GM19463 (cell line): ENCODE data around the gene APEX2.
"Not testable (repeated sequence)": the region's sequence is repeated elsewhere in the genome, so short reads cannot be mapped to it uniquely, and the experiment has no call there.

Experiments used
- ATAC-seq: cut with Tn5 transposase; IDR thresholded peaks from one replicate; pipeline ENCODE4 v1.9.1; 2021; ENCODE audit warnings: mild to moderate bottlenecking, moderate library complexity; ENCODE audit not compliant: unreplicated experiment

APEX2 gene

DNA sequence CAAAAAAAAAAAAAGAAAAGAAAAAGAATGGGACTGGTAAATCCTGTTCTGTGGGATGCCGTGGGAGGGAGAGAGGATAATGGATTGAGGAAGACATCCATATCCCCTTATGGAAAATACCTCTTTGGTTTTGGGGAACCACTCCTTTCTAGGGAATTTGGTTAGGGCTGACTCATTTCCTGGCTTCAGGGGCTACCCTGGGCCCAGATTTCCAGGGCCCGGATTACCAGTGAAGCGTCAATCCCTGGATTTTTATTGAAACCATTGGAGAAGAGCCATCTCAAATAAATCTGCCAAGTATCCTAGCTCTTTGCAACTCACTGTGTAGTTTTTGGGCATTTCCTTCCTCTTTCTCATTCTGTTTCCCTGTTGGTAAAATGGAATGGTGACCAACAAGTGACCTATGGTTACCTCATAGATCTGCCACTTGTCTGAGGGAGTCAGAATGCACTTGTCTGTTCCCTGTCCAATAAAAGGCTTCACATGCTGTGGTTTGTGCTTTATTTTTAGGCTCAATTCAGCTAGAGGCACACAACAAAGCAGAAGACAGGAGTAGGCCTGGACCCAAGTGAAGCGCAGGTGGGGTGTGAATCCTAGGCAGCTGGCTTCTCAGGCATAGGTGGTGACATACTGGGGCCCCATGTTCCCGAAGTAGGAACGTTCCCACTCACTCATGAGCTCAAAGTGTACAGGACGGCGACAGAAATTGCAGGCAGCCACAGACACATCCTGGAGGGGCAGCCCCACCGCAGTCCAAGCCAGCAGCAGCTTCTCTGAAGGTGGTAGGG lies 8.6 kb downstream of the APEX2 start:
- ATAC-seq = no peak

DNA sequence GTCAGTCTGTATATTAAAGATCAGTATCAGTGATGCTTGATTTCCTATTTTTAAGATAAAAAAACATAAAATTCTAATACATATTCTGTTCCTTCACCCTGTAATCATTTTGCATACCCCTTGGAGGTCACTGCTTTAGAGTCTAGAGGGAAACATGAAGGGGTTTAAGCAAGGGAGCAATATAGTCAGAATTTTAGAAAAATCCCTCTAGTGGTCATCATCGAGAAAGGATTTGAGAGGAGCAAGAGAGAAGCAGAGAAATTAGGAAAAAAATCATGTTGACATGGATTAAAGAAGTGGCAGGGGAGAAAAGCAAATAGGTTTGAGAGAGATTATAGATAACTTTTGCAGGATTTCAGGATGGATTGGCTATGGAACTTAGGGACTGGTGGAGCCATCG lies 11.1 kb downstream of the APEX2 start:
- no peak for ATAC-seq

DNA sequence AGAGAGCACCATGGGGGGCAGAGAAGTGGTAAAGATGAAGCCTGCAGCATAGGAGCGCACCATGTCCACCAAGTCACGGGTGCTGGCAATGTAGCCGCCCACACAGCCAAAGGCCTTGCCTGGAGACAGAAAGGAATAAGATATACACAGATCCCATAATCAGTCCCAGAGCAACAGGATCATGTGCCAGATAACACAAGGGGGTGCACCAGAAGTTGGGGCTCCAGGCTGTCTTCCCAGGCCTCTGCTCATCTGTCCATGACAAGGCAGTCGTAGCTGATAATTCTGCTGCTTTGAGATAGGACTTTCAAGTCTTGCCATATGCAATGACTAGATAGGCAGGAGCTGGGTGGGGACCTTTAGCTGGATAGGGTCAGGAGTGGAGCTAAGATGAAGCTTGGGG lies 14.7 kb downstream of the APEX2 start:
- no peak for ATAC-seq

DNA sequence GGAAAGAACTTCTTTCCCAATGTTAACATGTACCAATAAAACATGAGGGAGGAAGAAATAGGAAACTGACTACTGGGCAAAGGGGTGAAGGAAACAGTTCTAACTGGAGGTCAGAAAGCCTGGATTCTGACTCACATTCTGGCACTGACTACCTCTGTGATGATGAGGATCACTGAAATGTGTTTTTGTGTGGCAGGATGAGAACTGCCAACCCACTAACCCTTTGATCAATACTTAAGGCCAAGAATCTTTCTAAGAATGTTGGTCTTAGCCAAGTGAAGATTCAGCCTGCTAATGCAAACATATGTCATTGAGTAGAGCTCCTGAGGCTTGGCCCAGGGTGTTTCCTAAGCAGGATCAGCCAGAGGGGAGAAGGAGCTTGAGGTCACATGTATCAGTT lies 26.0 kb downstream of the APEX2 start:
- no peak for ATAC-seq

DNA sequence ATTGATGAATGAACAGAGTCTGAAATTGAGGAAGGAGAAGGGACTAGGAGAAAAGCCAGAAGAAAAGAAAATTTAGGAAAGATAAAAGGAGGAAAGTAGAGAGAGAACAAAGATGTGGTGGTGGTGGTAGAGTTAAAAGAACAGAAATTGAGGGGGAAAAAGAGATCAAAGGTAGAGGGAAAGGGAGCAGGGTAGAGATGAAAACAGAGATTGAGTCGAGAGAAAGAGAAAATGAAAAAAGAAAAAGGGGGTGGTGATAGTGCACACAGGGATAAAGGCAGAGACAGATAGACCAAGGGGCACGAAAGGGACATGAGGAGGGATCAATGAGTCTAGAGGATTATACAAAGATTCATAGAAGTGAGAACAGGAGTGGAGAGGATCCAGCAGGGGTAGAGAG lies 26.7 kb downstream of the APEX2 start:
- ATAC-seq = no peak

DNA sequence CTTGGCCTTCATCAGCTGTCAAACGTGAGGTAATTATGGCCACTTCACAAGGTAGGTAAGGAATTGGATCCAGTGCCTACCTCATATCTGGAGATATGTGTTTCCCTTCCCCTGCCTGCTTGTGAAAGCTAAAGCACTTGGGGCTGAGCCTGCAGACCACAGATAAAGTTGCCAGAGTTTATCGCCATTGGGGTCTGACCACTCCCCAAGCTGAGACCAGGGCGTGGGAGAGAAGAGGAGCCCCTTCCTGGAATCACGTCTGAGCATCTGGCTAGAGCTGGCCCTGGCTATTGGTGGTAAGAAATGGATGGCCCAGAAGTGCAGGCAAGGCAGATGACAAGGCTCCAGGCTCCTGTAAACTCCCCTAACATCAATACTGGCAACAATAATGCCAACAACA lies 27.9 kb downstream of the APEX2 start:
- ATAC-seq = no peak

DNA sequence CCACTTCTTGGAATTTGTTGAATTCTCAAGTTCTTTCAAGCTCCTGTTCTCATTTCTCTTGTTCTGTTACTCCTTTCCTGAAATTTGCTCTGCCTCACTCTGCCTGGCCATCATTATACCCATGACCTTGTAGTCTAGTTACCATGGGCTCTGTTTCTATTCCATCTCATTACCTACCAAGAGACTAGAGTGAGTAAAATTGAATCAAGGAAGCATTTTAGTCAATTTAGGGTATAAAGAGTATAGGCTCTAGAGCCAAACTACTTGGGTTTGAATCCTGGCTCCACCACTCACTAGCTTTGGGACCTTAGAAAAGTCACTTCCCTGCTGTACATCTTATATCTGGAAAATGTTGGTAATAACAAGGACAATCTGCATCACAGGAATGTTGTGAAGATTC lies 28.4 kb downstream of the APEX2 start:
- ATAC-seq = no peak

DNA sequence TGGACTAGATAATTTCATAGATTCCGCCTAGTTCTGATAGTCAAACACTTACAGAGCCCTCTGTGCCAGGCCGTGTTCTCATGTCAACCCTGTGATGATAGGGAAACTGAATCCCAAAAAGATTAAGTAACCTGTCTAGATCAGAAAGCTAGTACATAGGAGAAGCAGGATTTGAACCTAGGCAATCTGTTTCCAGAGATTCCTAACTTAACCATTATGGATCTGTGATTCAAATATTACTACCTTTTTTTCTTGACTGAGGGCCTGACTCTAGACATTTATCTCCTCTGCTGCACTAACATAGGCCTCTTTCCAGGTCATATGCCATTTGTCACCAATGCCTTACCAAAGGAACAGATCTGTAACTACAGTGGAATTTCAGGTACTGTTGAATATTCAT lies 29.1 kb downstream of the APEX2 start:
- ATAC-seq = no peak

DNA sequence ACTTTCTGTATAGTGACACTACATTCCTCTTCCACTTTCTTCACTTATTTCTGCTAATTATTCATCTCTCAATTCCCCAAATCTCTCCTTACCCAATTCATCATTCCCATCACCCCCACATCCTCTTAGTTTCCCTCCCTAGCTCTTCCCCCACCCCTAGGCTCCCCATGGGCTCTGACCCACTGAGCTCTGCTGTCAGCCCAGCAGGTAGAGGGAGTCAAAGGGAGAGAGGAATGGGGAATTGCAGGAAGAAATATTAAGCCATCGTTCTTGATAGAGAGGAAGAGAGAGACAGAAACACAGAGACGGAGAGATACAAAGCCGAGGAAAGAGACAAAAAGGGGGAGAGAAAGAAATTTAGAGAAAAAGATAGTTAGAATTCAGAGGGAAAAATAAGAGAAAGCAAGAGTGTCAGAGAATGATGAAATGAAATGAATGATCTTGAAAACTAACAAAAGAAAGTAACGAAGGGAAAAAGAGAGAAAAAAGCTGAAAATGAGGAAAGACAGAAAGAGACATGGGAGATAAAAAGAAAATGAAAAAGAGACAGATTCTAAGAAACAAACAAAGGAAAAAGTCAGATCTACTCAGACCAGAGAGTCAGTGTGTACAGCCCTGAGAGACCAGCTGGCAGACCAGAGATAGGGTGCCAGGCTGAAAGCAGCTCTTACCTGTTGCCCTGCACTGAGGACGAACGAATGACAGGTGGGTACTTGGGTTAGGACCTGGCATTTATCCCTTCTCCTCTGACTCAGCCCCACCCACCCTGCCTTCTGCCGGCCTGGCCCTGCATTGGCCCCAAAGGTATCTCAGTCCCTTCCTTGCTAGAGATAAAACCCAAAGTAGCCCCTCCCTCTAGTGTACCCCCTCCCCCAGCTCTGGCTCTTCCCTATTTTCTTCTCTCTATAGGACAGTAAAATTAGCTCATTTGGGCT lies 30.4 kb downstream of the APEX2 start, which contains the start of gene ALAS2:
Gene ALAS2, minus strand, starts transcription at position 707 of the 935 bp plus-strand sequence. CDS start 4,977 bp downstream, outside the sequence.
- ATAC-seq = no peak

DNA sequence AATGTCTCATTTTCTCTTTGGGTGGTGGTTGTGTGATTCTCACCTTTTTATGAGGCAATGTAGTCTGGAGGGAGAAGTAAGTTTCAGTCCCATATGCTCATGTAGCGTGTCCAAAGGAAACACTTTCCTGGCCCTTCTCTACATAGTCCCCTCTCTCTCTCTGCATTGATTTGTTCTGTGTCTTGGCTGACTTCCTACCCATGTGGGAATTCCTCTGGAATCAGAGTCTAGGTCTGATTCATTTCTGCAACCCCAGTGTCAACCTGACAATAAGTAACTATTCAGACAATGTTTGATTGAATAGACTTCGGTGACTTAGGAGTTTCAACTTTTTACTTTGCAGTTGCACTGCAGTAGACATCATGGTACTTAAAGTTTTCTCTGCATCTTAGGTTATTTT lies 33.3 kb downstream of the APEX2 start:
- no peak for ATAC-seq

DNA sequence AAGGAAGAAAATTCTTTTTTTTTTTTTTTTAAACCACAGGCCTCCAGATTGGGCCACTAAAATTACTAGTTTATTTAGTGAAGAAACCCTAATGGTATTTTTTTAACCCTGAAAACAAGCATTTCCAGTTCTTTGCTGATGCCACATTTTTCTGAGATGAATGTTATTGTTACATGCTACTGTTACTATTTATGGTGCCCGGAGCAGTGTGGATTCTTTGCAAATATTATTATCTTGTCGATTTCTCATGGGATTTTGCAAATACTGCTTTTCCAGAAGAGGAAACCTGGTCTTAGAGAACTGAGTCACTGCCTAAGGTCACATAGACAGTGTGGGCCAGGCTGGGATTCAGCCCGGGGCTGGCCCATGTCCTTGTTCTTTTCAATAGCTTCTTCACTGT lies 39.3 kb downstream of the APEX2 start:
- no peak for ATAC-seq

DNA sequence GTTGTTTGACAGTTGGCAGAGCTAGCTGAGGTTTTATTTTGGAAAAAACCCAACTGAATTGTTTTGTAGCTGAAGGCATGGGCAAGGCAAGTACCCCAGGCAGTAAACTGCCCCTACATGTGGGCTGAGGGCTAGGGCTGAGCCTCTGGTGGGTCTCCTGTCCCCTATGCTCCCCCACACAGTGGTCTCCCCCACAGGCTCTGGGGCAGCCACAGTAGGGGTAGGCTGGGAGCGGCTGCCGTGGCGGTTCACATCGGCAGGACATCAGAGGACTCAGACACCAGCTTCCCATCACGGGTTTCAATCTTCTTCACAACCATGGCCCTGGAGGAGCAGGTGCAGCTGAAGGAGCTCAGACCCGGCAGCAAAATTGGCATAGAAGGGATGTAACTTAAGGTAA lies 41.4 kb downstream of the APEX2 start:
- no peak for ATAC-seq

DNA sequence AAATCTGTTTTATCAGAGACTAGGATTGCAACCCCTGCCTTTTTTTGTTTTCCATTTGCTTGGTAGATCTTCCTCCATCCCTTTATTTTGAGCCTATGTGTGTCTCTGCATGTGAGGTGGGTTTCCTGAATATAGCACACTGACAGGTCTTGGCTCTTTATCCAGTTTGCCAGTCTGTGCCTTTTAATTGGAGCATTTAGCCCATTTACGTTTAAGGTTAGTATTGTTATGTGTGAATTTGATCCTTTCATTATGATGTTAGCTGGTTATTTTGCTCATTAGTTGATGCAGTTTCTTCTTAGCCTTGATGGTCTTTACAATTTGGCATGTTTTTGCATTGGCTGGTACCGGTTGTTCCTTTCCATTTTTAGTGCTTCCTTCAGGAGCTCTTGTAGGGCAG lies 50.4 kb downstream of the APEX2 start:
- ATAC-seq = not testable (repeated sequence)

DNA sequence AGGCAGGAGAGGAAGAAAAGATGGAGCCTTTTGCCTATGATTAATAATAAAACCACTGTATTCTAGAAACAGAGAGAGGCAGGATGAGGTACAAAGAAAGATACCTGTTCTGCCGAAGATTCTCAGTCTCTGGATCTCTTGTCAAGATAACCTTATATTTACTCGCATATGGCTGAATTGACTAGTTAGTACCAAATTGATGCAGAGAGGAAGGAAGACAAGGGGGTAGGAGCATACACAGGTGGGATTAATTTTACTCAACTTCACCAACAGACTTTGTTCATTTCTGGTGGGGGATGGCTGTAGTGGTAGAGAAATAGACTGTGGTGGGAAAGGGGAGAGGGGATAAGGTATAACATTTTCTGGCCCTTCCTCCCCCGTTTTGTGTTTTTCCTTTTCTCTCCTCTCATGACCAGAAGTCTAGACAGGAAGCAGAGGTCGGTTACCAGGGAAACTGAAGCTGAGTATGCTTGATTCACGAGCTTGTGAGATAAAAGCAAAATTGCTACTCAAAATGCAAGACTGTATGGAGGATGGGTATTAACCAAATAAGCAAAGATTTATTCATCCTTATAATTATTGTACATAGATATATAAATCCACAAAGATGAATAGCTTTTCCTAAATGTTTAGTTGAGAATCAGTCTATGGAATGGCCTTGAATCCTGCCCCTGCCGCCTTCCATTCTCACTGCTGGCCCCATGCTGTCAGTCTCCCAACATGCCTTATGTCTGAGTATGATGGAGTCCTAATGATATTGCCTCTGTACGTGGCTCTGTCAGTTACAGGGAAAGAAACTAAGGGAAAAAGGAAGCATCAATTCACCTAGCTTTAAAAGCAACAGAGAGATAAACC lies 56.9 kb downstream of the APEX2 start:
- no peak for ATAC-seq

DNA sequence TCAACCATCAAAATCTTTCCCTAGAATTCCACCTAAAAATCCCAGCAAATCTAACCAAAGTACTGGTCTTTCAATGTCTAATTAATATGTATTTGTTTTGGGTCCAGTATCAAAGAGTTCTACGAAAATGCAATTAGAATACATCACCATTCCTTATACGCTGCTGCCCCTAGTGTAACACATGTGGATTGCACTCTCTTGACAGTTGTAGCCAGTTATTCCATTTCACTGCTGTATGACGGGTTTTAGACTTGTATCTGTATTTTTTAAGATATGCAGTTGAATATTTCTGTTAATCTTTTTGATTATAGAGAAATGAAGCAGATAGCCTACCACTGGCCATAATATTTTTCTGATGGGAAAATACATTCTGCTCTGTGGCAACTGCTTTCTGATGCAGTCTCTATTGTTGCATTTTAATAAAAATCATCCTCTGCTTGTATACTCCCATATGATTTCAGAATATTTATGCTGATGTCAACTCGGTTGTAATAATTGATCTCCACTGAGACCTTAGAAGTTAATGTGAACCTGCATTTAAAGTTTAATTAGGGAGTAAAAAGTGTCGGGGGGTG lies 57.6 kb downstream of the APEX2 start:
- ATAC-seq = peak; percentile 70
